WERI-Rb-1 (cell line): ENCODE data around the gene SLC16A6.

Experiments used
- DNase-seq: peaks from one replicate; pipeline ENCODE4 v3.0.0-alpha.2; 2020
- H3K27ac ChIP-seq: fragments of 250-450 bp; sonication (Bioruptor Pico); 2 replicates; pipeline ENCODE4 v1.5.1; 2020; ENCODE audit warnings: mild to moderate bottlenecking, moderate library complexity
- H3K27me3 ChIP-seq: fragments of 250-450 bp; sonication (Bioruptor Pico); 2 replicates; pipeline ENCODE4 v1.5.1; 2021; ENCODE audit warnings: mild to moderate bottlenecking, low read depth, moderate library complexity; ENCODE audit not compliant: insufficient read depth, severe bottlenecking
- H3K36me3 ChIP-seq: fragments of 250-450 bp; sonication (Bioruptor Pico); 2 replicates; pipeline ENCODE4 v1.5.1; 2020; ENCODE audit warnings: mild to moderate bottlenecking, moderate library complexity
- H3K4me3 ChIP-seq: 2 replicates; pipeline ENCODE4 v1.5.1; 2011; ENCODE audit warnings: low read depth, mild to moderate bottlenecking, control low read depth, low read length
- H3K9me3 ChIP-seq: fragments of 250-450 bp; sonication (Bioruptor Pico); 2 replicates; pipeline ENCODE4 v1.5.1; 2021; ENCODE audit warnings: mild to moderate bottlenecking, moderate library complexity; ENCODE audit not compliant: severe bottlenecking
- CTCF ChIP-seq: IDR thresholded peaks from 2 replicates; pipeline ENCODE4 v1.5.1; 2011; ENCODE audit warnings: low read depth, mild to moderate bottlenecking, control low read depth, inconsistent platforms, low read length

SLC16A6 gene

GRCh38 chr17:68320943-68321555, 30.1 kb upstream of the SLC16A6 start:
- Histone ChIP-seq H3K36me3 (no peaks in the 10 kb centered on the region), H3K27me3 (no peaks in the 10 kb centered on the region), H3K9me3 (peaks cover 8% of the 10 kb centered on the region), H3K4me3 (no peak overlapping the region), H3K27ac (no peak overlapping the region)
- DNase-seq = no peak
- TF ChIP-seq CTCF = no peak

GRCh38 chr17:68320311-68320865, 29.5 kb upstream of the SLC16A6 start:
- no peak overlapping the region for H3K27ac ChIP-seq
- TF ChIP-seq CTCF = no peak

GRCh38 chr17:68319410-68320162, 28.7 kb upstream of the SLC16A6 start:
- Histone ChIP-seq H3K27ac (no peak overlapping the region), H3K4me3 (no peak overlapping the region), H3K9me3 (no peaks in the 10 kb centered on the region), H3K27me3 (no peaks in the 10 kb centered on the region), H3K36me3 (no peaks in the 10 kb centered on the region)
- TF ChIP-seq CTCF = no peak
- no peak for DNase-seq

More at GRCh38 chr17:68320311-68320865, 29.5 kb upstream of the SLC16A6 start:
- H3K9me3 ChIP-seq = peaks cover 7% of the 10 kb centered on the region
- no peaks in the 10 kb centered on the region for H3K27me3 ChIP-seq
- no peak overlapping the region for H3K4me3 ChIP-seq
- no peak for DNase-seq
- H3K36me3 ChIP-seq = no peaks in the 10 kb centered on the region

GRCh38 chr17:68318103-68318991, 27.4 kb upstream of the SLC16A6 start:
- no peak for TF ChIP-seq CTCF
- Histone ChIP-seq H3K4me3 (no peak overlapping the region), H3K27ac (no peak overlapping the region), H3K36me3 (no peaks in the 10 kb centered on the region), H3K27me3 (no peaks in the 10 kb centered on the region), H3K9me3 (no peaks in the 10 kb centered on the region)
- DNase-seq = no peak

GRCh38 chr17:68317458-68317857, 26.5 kb upstream of the SLC16A6 start:
- Histone ChIP-seq H3K4me3 (no peak overlapping the region), H3K36me3 (no peaks in the 10 kb centered on the region), H3K27me3 (no peaks in the 10 kb centered on the region), H3K27ac (no peak overlapping the region), H3K9me3 (no peaks in the 10 kb centered on the region)
- DNase-seq = no peak
- TF ChIP-seq CTCF = no peak
